Stimulated activated naive CD4-positive, alpha-beta T cell treated with Interleukin-2 at 50 U/mL for 16 hours (primary cell): ENCODE results near the gene ENTPD6.

Experiments used
- DNase-seq: peaks from one replicate; lab custom pipeline; 2025; lab: John Stamatoyannopoulos, UW

Gene ENTPD6

GRCh38 chr20:25209400-25209799 lies 13.9 kb downstream of the ENTPD6 start:
- DNase-seq, result no peak

GRCh38 chr20:25209911-25210310 lies 14.4 kb downstream of the ENTPD6 start:
- no peak for DNase-seq

GRCh38 chr20:25211273-25211672 lies 15.8 kb downstream of the ENTPD6 start:
- DNase-seq, result no peak

GRCh38 chr20:25212242-25212641 lies 16.7 kb downstream of the ENTPD6 start:
- no peak for DNase-seq

- DNase-seq, result no peak
These were observed 18.3 kb downstream of the ENTPD6 start for GRCh38 chr20:25213566-25214425.

- DNase-seq, result no peak
These were observed 18.9 kb downstream of the ENTPD6 start for GRCh38 chr20:25214426-25214790.

- no peak for DNase-seq
These were observed 19.3 kb downstream of the ENTPD6 start for GRCh38 chr20:25214819-25215218.

GRCh38 chr20:25215521-25215920 lies 20.0 kb downstream of the ENTPD6 start:
- DNase-seq, result no peak

- DNase-seq, result no peak
These were observed 20.9 kb downstream of the ENTPD6 start for GRCh38 chr20:25216199-25216945.

GRCh38 chr20:25217161-25218108 lies 21.9 kb downstream of the ENTPD6 start:
- DNase-seq, result no peak

GRCh38 chr20:25218109-25218486 lies 22.6 kb downstream of the ENTPD6 start:
- DNase-seq, result no peak

GRCh38 chr20:25218492-25218891 lies 23.0 kb downstream of the ENTPD6 start:
- no peak for DNase-seq

GRCh38 chr20:25219365-25219764 lies 23.9 kb downstream of the ENTPD6 start:
- DNase-seq, result no peak

GRCh38 chr20:25220021-25220730 lies 24.7 kb downstream of the ENTPD6 start:
- DNase-seq, result no peak

- no peak for DNase-seq
These were observed 25.5 kb downstream of the ENTPD6 start for GRCh38 chr20:25220810-25221591.

GRCh38 chr20:25221592-25222460 lies 26.3 kb downstream of the ENTPD6 start:
- DNase-seq, result no peak

GRCh38 chr20:25222461-25223178 lies 27.1 kb downstream of the ENTPD6 start:
- DNase-seq, result no peak

- peak; percentile 30 for DNase-seq
These were observed 27.7 kb downstream of the ENTPD6 start for GRCh38 chr20:25223179-25223661.
